ENCODE results near the gene EPS8.
"Not testable (repeated sequence)": the region's sequence is repeated elsewhere in the genome, so short reads cannot be mapped to it uniquely, and the experiment has no call there.

The EPS8 gene

GRCh38 chr12:15631007-15631715 lies 158.0 kb downstream of the EPS8 start:
- TF ChIP-seq CTCF (IDR thresholded peaks at IDR 0.05; ENCODE audit: borderline replicate concordance, insufficient read depth, low read depth, low read length), result no peak

GRCh38 chr12:15629761-15630160 lies 159.4 kb downstream of the EPS8 start:
- H3K4me3 ChIP-seq (ENCODE audit: low read depth, low read length), result no peak overlapping the region
- TF ChIP-seq CTCF (IDR thresholded peaks at IDR 0.05; ENCODE audit: borderline replicate concordance, insufficient read depth, low read depth, low read length), result no peak

More at GRCh38 chr12:15631007-15631715, 158.0 kb downstream of the EPS8 start:
- H3K4me3 ChIP-seq (ENCODE audit: low read depth, low read length), result no peak overlapping the region

- TF ChIP-seq CTCF (IDR thresholded peaks at IDR 0.05; ENCODE audit: borderline replicate concordance, insufficient read depth, low read depth, low read length), result no peak
Observed at GRCh38 chr12:15629108-15629507, 160.1 kb downstream of the EPS8 start.

GRCh38 chr12:15627995-15628945 lies 160.9 kb downstream of the EPS8 start:
- TF ChIP-seq CTCF (IDR thresholded peaks at IDR 0.05; ENCODE audit: borderline replicate concordance, insufficient read depth, low read depth, low read length), result no peak
- H3K4me3 ChIP-seq (ENCODE audit: low read depth, low read length), result no peak overlapping the region

More at GRCh38 chr12:15629108-15629507, 160.1 kb downstream of the EPS8 start:
- no peak overlapping the region for H3K4me3 ChIP-seq (ENCODE audit: low read depth, low read length)

GRCh38 chr12:15625075-15625474 lies 164.1 kb downstream of the EPS8 start:
- TF ChIP-seq CTCF (IDR thresholded peaks at IDR 0.05; ENCODE audit: borderline replicate concordance, insufficient read depth, low read depth, low read length), result no peak
- no peak overlapping the region for H3K4me3 ChIP-seq (ENCODE audit: low read depth, low read length)

GRCh38 chr12:15620741-15621539 lies 168.2 kb downstream of the EPS8 start:
- no peak overlapping the region for H3K4me3 ChIP-seq (ENCODE audit: low read depth, low read length)
- TF ChIP-seq CTCF (IDR thresholded peaks at IDR 0.05; ENCODE audit: borderline replicate concordance, insufficient read depth, low read depth, low read length), result no peak

GRCh38 chr12:15616495-15616894 lies 172.7 kb downstream of the EPS8 start:
- H3K4me3 ChIP-seq (ENCODE audit: low read depth, low read length), result not testable (repeated sequence)

Data from GM12875 (cell line).